Measurements from ENCODE around the gene OR2H2. TPM values are rescaled to one million over a fixed set of nuclear protein-coding genes. Genes with fewer than 3 reads are reported as not detected.

OR2H2 gene
- total RNA-seq, 2 donors from 2014 or later = not detected

DNA sequence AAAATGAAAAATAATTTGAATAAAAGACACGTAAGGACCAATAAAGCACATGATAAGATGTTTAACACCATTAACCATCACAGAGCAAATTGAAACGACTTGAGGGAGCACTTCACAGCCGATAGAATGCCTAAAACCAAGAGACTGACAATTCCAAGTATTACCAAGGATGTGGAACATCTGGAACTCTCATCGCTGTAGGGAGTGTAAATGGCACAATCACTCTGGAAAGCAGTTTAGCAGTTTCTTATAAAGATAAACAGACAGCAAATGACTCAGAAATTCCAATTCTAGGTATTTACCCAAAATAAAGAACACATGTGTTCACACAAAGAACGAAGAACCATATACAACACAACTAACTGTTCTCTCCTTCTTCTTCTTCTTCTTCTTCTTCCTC, 16.9 kb upstream of the OR2H2 start:
- Histone ChIP-seq H3K27me3 (replicated peaks; ENCODE audit: insufficient read depth) (no peaks in the 10 kb centered on the region), H3K27ac (no peak overlapping the region), H3K36me3 (no peaks in the 10 kb centered on the region), H3K9me3 (no peaks in the 10 kb centered on the region), H3K4me3 (no peak overlapping the region), H3K4me1 (ENCODE audit: control insufficient read depth in 1 of 2, low read depth in 2 of 2) (no peaks in the 10 kb centered on the region)
- ATAC-seq (ENCODE audit: insufficient number of reproducible peaks, low FRiP score, low read depth) (no peak), DNase-seq (ENCODE audit: low spot score) (no peak)
- TF ChIP-seq, protein P1, sequence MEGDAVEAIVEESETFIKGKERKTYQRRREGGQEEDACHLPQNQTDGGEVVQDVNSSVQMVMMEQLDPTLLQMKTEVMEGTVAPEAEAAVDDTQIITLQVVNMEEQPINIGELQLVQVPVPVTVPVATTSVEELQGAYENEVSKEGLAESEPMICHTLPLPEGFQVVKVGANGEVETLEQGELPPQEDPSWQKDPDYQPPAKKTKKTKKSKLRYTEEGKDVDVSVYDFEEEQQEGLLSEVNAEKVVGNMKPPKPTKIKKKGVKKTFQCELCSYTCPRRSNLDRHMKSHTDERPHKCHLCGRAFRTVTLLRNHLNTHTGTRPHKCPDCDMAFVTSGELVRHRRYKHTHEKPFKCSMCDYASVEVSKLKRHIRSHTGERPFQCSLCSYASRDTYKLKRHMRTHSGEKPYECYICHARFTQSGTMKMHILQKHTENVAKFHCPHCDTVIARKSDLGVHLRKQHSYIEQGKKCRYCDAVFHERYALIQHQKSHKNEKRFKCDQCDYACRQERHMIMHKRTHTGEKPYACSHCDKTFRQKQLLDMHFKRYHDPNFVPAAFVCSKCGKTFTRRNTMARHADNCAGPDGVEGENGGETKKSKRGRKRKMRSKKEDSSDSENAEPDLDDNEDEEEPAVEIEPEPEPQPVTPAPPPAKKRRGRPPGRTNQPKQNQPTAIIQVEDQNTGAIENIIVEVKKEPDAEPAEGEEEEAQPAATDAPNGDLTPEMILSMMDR (IDR thresholded peaks at IDR 0.05) = no peak

GRCh38 chr6:29576056-29576455, 8.9 kb upstream of the OR2H2 start:
- no peaks in the 10 kb centered on the region for H3K9me3 ChIP-seq
- TF ChIP-seq, protein P1 (IDR thresholded peaks at IDR 0.05) = no peak
- no peak overlapping the region for H3K4me3 ChIP-seq
- no peaks in the 10 kb centered on the region for H3K27me3 ChIP-seq (replicated peaks; ENCODE audit: insufficient read depth)
- DNase-seq (ENCODE audit: low spot score) (no peak), ATAC-seq (ENCODE audit: insufficient number of reproducible peaks, low FRiP score, low read depth) (no peak)
- H3K36me3 ChIP-seq = no peaks in the 10 kb centered on the region
- H3K27ac ChIP-seq = no peak overlapping the region
- no peaks in the 10 kb centered on the region for H3K4me1 ChIP-seq (ENCODE audit: control insufficient read depth in 1 of 2, low read depth in 2 of 2)

GRCh38 chr6:29577544-29577943, 7.4 kb upstream of the OR2H2 start:
- no peaks in the 10 kb centered on the region for H3K27me3 ChIP-seq (replicated peaks; ENCODE audit: insufficient read depth)
- no peaks in the 10 kb centered on the region for H3K36me3 ChIP-seq
- ATAC-seq (ENCODE audit: insufficient number of reproducible peaks, low FRiP score, low read depth) = no peak
- no peaks in the 10 kb centered on the region for H3K9me3 ChIP-seq
- H3K4me1 ChIP-seq (ENCODE audit: control insufficient read depth in 1 of 2, low read depth in 2 of 2) = no peaks in the 10 kb centered on the region
- TF ChIP-seq, protein P1 (IDR thresholded peaks at IDR 0.05) = no peak
- no peak overlapping the region for H3K27ac ChIP-seq
- DNase-seq (ENCODE audit: low spot score) = no peak
- no peak overlapping the region for H3K4me3 ChIP-seq

GRCh38 chr6:29589423-29590048, 4.6 kb downstream of the OR2H2 start:
- ATAC-seq (ENCODE audit: insufficient number of reproducible peaks, low FRiP score, low read depth) = no peak

DNA sequence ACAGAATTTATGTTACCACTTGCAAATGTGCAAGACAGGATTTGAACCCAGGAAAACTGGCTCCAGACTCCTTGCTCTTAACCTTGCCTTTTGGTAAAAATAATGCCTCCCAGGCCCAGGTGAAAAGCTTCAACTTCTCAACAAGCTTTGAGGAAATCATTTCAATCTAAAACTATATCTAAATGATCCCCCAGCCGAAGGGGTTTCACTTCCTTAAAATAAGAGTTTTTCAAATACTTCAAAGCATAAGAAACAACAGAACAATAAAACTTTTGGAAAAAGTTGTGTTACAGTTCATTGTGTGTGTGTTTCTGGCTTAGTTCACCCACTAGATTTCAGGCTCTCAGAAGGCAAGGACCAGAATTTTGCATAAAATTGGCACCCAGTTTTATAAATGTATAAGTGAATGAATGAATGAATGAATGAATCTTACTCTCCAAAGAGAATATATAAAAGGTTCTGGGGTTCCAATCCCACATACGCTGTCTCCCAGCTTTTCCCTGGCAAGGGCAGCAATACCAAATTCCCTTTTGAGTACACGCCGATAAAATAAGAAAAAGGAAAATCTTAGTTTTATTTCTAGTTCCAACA, 5.4 kb downstream of the OR2H2 start:
- no peak for ATAC-seq (ENCODE audit: insufficient number of reproducible peaks, low FRiP score, low read depth)
- Histone ChIP-seq H3K4me3 (no peak overlapping the region), H3K27ac (no peak overlapping the region), H3K9me3 (no peaks in the 10 kb centered on the region), H3K36me3 (no peaks in the 10 kb centered on the region), H3K27me3 (replicated peaks; ENCODE audit: insufficient read depth) (no peaks in the 10 kb centered on the region), H3K4me1 (ENCODE audit: control insufficient read depth in 1 of 2, low read depth in 2 of 2) (no peaks in the 10 kb centered on the region)
- TF ChIP-seq, protein P1 (IDR thresholded peaks at IDR 0.05) = no peak
- DNase-seq (ENCODE audit: low spot score) = no peak

More at GRCh38 chr6:29589423-29590048, 4.6 kb downstream of the OR2H2 start:
- TF ChIP-seq, protein P1 (IDR thresholded peaks at IDR 0.05) = peak; percentile 90
- DNase-seq (ENCODE audit: low spot score) = no peak
- H3K36me3 ChIP-seq = no peaks in the 10 kb centered on the region
- no peaks in the 10 kb centered on the region for H3K9me3 ChIP-seq
- no peak overlapping the region for H3K27ac ChIP-seq
- H3K4me3 ChIP-seq = no peak overlapping the region
- no peaks in the 10 kb centered on the region for H3K27me3 ChIP-seq (replicated peaks; ENCODE audit: insufficient read depth)
- H3K4me1 ChIP-seq (ENCODE audit: control insufficient read depth in 1 of 2, low read depth in 2 of 2) = no peaks in the 10 kb centered on the region
